Measurements from ENCODE around the gene PRICKLE1. TPM values are rescaled to one million over a fixed set of nuclear protein-coding genes. Genes with fewer than 3 reads are reported as not detected.

PRICKLE1 gene
- total and polyA plus RNA-seq, 9 of the 15 experiments (the other 6 are each of a cell fraction or from before 2014, with no cell fraction given), result 0.22 to 0.85 (median 0.31) TPM

- TF ChIP-seq ETV5 (CRISPR knock-in tag; IDR thresholded peaks at IDR 0.05; ENCODE audit: low read depth) (no peak), RFX1 (IDR thresholded peaks at IDR 0.05) (no peak)
These were observed 130.2 kb downstream of the PRICKLE1 start (continued) for GRCh38 chr12:42459336-42459847.

- H3K36me3 ChIP-seq (ENCODE audit: control insufficient read depth, insufficient read depth, low read length), result no peaks in the 10 kb centered on the region
- no peak for ATAC-seq
- ChIA-PET CTCF (ENCODE audit: low intra/inter-chr PET ratio) (interaction anchor here (0.6 kb wide), 1 partner anchor 111 kb away, joined by 3 read pairs; no protein-coding TSS in a partner anchor), POLR2A (no interaction called here)
- intact Hi-C loops (cut with micrococcal nuclease), result no loop called here
- no peaks in the 10 kb centered on the region for H3K9me1 ChIP-seq (ENCODE audit: control insufficient read depth, insufficient read depth, low read length)
- H2AFZ ChIP-seq (ENCODE audit: low read depth, low read length), result no peak overlapping the region
- no peak overlapping the region for H3K4me3 ChIP-seq
- no peaks in the 10 kb centered on the region for H3K9me3 ChIP-seq (replicated peaks; ENCODE audit: control insufficient read depth, insufficient read depth, low read depth, low read length)
- no peak for TF ChIP-seq ZNF707 (CRISPR knock-in tag; conservative IDR thresholded peaks at IDR 0.05)
- TF ChIP-seq CBX3 (IDR thresholded peaks at IDR 0.05; ENCODE audit: borderline replicate concordance in 1 of 2, low read length in 2 of 2), result no peak
- TF ChIP-seq HSF4 (CRISPR knock-in tag; IDR thresholded peaks at IDR 0.05; ENCODE audit: borderline replicate concordance), result no peak
- no peak for TF ChIP-seq PKNOX1 (IDR thresholded peaks at IDR 0.05)
- TF ChIP-seq RFX7 (CRISPR knock-in tag; IDR thresholded peaks at IDR 0.05), result no peak
- no peak for TF ChIP-seq RB1 (IDR thresholded peaks at IDR 0.05; ENCODE audit: low read depth)
- no peak for TF ChIP-seq KAT8 (IDR thresholded peaks at IDR 0.05; ENCODE audit: low read depth)
- TF ChIP-seq LCOR (CRISPR knock-in tag; IDR thresholded peaks at IDR 0.05), result no peak
- TF ChIP-seq MTA2 (IDR thresholded peaks at IDR 0.05; ENCODE audit: low read depth), result no peak
- H3K4me2 ChIP-seq (ENCODE audit: insufficient read depth, low read length), result no peak overlapping the region
- no peak overlapping the region for H3K27ac ChIP-seq (ENCODE audit: extremely low read depth, low read depth, low read length)
- H4K20me1 ChIP-seq (replicated peaks; ENCODE audit: control insufficient read depth, insufficient read depth, low read length), result no peaks in the 10 kb centered on the region
- no peak for DNase-seq (ENCODE audit: extremely low read depth in 1 of 4, low spot score in 3 of 4)
- in situ Hi-C loops (cut with MboI), result no loop called here
- no peaks in the 10 kb centered on the region for H3K79me2 ChIP-seq (ENCODE audit: control insufficient read depth, insufficient read depth, low read length)
- WGBS (ENCODE audit: insufficient coverage, low coverage, missing lambda C conversion rate), result 30% methylated on average over 2 of the region's 2 CpGs
- no peak overlapping the region for H3K9ac ChIP-seq (ENCODE audit: insufficient read depth in 1 of 2, low read depth in 2 of 2, low read length in 2 of 2)
- H3K27me3 ChIP-seq (ENCODE audit: control insufficient read depth in 2 of 2, insufficient read depth in 2 of 2, low read length in 2 of 2), result no peaks in the 10 kb centered on the region
- BruUV-seq (replicated peaks), result no TSS peak
- H3K4me1 ChIP-seq (replicated peaks in 1 of 2; ENCODE audit: control insufficient read depth in 2 of 2, insufficient read depth in 2 of 2, low read length in 2 of 2), result peaks cover 3 to 6% of the 10 kb centered on the region in 2 experiments; a peak in 3 of 5 replicates
- no peak for FAIRE-seq
These were observed 131.0 kb downstream of the PRICKLE1 start for GRCh38 chr12:42458575-42458974.
